Fibroblast of skin of abdomen (primary cell): ENCODE measurements around the gene TMEM234.

Source experiments
- DNase-seq: peaks from one replicate; pipeline ENCODE4 v3.0.0-alpha.2; 2013

The TMEM234 gene

DNA sequence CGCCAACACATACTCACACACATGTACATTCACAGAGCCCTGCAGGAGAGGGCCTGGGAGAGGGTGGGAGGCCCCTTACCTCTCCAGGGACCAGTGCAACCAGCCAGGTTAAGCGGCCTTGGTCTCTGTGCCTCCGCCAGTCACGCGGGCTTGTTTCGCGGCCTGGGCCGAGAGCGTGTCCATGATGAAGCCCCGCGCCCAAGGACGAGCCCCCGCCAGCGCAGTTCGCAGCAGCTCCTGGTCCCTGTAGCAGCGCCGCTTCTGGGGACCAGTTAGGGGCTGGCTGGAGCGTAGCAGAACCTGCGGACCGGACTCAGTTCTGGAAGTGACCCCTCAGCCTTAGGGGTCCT, 17.6 kb upstream of the TMEM234 start:
- DNase-seq, result no peak

DNA sequence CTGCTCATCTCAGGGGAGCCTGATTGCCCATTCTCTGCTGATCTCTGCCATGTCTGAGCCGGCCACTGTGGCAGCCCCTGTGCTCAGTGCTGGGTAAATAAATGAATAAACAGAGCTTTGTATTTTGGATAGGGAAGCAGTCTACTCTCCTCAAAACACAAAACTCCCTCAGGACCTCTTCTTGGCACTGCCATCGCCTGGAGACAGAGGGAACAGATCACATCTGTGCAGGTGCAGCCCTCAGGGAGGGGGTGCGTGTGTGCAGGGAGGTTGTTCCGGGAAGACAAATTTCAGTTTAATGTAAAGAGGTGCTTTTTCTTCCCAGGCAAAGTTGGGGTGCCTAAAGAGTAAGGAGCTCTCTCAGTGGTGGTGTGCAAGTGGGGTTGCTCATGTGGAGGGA, 17.2 kb upstream of the TMEM234 start:
- DNase-seq, result no peak

- no peak for DNase-seq
Measured at GRCh38 chr1:32234792-32235191, 12.6 kb upstream of the TMEM234 start.

- DNase-seq, result no peak
Measured at GRCh38 chr1:32232558-32233304, 10.6 kb upstream of the TMEM234 start.

- DNase-seq, result no peak
Measured at GRCh38 chr1:32231843-32232432, 9.8 kb upstream of the TMEM234 start.

GRCh38 chr1:32228771-32229170, 6.6 kb upstream of the TMEM234 start:
- no peak for DNase-seq

DNA sequence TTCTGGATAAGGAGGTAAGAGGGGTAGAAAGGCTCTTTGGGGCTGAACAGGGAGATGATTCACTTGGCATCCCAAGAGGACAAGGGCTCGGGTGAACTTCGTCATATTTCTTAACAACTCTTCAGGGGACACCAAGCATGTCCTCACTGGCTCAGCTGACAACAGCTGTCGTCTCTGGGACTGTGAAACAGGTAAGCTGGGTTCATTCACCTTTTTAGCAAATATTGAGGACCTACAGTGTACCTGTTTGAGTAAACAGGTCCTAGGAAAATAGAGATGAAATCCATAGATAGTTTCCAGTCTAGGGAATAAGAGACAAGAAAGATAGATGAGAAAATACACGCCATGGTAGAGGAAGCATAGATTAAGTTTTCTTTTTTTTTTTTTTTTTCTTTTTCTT, 2.1 kb upstream of the TMEM234 start:
- no peak for DNase-seq

GRCh38 chr1:32223683-32224082, 1.5 kb upstream of the TMEM234 start:
- no peak for DNase-seq

- DNase-seq, result no peak
Measured at GRCh38 chr1:32221581-32221979, 573 bp downstream of the TMEM234 start.

GRCh38 chr1:32220746-32221580, 1.2 kb downstream of the TMEM234 start:
- DNase-seq, result no peak

- DNase-seq, result peak; percentile 52
Measured at GRCh38 chr1:32219022-32219421, 3.1 kb downstream of the TMEM234 start.

GRCh38 chr1:32216566-32216965, 5.6 kb downstream of the TMEM234 start:
- no peak for DNase-seq

DNA sequence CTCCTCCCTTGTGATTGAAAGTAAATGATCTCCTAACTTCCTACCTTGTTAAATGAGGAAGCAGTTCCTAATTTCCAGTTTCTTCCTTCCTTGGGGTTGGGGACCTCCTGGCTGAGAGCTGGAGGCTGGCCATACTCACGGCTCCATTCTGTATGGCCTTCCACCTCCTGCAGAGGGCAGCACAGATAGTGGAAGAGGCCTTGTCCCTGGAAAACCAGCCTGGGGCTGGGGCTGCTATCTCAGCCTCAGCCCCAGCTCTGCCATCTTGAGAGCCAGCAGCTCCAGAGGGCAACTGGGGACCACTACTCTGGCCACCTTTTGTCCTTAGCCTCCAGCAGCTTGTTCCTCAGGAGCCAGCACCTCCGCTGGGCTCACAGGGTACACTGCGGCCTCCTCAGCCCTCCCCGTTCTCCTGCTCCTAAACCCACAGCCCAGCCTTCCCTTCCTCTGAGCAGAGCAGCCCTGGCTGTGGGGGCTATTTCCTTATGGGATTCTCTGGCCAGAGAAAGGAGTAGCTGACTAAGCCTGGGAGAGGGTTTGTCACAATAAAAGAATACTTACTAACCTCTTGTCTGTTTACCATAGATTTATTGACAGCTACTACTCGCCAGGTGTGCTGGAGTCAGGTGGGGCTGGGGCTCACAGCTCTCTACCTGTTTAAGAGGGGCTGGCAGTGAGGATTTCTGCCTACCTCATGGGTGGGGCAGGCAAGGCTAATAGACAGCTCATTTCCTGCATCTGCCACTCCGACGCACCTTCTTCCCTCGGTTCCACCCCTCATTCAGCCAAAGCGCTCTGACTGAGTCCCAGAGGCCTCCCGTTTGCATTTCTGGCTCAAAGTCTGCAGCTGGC, 6.3 kb downstream of the TMEM234 start:
- DNase-seq, result peak; percentile 57

DNA sequence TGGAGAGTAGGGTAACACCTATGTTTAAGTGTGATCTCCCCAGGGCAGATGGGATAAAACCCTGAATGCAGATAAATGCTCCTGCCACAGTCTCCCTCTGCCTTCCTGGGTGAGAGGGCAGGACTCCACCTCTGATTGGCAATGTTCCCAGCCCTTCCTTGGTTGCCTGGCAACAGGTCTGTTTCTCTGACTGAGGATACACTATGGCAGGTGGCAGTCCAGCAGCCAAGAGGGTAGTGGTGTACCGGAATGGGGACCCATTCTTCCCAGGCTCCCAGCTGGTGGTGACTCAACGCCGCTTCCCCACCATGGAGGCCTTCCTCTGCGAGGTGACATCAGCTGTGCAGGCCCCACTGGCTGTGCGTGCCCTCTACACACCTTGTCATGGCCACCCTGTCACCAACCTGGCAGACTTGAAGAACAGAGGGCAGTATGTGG, 13.2 kb downstream of the TMEM234 start, which contains the start of gene DCDC2B:
TSS of gene DCDC2B (plus strand) at position 199 of the 438 bp plus-strand sequence. CDS start at position 204, 5 bp downstream.
- no peak for DNase-seq

GRCh38 chr1:32208469-32208868, 13.7 kb downstream of the TMEM234 start:
- DNase-seq, result no peak

DNA sequence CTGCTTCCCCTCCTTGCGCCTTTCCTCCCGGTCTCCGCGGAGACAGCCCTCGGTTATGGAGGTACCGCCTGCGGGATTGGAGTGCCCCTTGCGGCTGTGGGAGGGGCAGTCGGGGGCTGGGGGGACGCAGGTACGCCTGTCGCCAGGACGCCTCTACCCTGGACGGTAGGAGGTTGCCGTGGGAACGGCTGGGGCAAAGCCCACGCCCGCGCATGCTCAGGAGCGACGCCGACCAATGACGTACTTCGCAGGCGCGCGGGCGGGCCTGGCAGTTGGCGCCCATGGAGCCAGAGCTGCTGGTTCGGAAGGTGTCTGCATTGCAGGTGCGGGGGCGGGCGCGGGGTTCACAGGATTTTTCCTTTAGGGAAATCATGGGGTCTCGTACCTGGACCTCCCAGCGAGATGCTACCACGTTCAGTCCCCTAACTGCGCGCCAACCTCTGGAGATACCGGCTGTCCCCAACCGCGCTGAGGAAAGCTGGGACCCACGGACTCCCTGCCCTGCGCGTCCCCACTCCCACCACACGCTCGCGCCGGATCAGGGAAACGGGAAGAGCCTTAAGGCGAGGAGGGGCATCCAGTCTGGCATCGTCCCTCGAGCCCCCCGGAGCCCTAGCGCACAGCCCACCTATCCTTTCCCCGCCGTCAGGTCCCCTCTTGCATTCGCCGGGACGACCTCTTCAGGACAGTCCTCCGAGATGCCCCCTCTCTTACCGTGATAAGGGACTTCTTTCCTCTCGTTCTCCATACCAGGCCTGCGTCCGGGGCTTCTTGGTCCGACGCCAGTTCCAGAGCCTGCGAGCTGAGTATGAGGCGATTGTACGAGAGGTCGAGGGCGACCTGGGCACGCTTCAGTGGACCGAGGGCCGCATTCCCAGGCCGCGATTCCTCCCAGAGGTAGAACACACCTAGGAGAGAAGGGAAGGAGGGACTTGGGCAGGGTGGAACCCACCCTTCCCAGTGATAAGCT, 16.5 kb downstream of the TMEM234 start, which contains the start of gene IQCC:
TSS of gene IQCC (plus strand) at position 271 of the 970 bp plus-strand sequence. CDS start at position 282, 11 bp downstream.
- DNase-seq, result peak; percentile 77

GRCh38 chr1:32204943-32205361, 17.2 kb downstream of the TMEM234 start:
- no peak for DNase-seq

GRCh38 chr1:32201011-32201855, 20.9 kb downstream of the TMEM234 start:
- DNase-seq, result peak; percentile 56

DNA sequence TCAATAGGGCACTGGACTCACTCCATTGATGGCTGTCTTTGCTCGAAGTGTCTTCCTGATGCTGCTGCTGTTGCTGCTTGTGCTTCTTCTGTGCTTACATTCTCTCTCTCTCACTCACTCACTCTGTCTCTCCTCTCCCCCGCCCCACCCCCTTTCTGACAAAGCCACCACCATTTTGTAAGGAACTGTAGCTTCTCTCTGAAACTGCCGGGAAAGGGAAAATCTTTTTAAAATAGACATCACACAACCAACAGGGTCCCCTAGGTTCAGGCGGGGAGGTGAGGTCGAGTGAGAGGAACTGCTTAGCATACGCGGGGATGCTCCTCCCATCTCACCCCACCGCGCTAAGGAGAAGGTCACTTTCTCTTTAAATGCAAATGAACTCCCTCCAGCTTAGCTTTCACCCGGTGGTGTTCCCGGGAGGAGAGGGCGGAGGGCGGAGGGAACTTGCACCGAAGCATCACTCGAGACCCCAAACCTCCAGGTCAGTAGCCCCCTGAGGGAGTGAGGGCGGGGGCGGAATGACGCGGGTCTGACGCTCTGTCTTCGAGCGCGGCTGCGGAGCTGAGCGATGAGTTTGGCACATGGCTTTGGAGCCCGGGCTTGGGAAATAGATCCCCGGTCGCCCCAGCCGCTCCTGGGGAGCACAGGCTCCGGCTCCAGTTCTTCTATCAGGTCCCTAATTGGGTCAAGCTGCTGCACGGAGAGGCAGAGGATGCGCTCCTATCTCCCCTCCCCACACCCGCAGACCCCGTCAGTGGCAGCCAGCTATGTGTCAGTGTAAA, 21.7 kb downstream of the TMEM234 start, which contains the start of gene CCDC28B:
TSS of gene CCDC28B (plus strand) at position 370 of the 785 bp plus-strand sequence. CDS start 1,341 bp downstream, outside the sequence.
- peak; percentile 72 for DNase-seq
